ACHN (cell line): Measurements from ENCODE around the gene HMX3.

Experiments used
- DNase-seq: peaks from one replicate; pipeline ENCODE4 v3.0.0-alpha.2; 2015
- in situ Hi-C: cut with HindIII; loops from 2 replicates; pipeline ENCODE4 v1.10.0; 2017; ENCODE audit warnings: low sequenced_read_pairs, low pct_ligation_motif_present, low pct_unique_long_range_greater_than_20kb

Gene HMX3

DNA sequence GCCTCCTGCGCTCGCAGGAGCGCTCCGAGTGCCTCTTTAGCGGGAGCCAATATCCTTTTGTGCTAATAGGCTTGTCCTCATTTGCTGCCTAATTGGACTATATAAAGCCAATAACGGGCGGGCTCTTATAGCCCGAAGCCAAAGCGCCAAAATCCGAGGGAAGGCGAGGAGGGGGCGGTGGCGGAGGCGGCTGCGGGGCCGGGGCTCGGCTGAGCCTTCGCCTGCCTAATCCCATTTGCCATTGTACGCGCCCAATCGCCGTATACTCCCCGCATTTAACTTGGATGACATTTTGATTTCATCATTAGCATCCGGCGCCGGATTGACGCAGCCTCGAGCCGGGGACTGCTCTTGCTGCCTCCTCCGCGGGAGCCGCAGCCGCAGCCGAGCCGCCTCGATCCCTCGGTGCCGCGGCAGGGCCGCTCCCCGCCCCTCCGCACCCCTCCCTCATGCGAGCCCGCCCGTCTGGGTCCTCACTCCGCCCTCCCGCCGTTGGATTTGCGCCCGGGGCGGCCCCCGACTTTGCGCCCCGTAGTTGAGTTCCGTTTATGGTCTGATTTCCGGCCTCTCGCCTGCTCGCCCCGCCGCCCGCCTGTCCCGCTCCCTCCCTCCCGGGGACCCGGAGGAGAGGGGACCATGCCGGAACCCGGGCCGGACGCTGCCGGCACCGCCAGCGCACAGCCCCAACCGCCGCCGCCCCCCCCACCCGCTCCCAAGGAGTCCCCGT lies at the start of gene HMX3:
Gene HMX3, plus strand, starts transcription at position 556 of the 727 bp plus-strand sequence. Its CDS starts 81 bp downstream, at position 637.
- in situ Hi-C loops, result no loop called here
- DNase-seq, result no peak

DNA sequence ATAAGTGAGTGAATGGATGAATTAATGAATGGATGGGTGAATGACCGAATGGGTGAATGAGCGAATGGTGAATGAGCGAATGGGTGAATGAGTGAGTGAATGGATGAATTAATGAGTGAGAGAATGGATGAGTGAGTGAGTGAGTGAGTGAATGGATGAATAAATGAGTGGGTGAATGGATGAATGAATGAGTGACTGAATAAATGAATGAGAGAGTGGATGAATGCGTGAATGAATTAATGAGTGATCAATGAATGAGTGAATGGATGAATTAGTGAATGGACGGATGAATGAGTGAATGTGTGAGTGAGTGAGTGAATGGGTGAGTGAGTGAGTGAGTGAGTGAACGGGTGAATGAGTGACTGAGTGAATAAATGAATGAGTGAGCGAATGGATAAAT lies 49.5 kb upstream of the HMX3 start:
- in situ Hi-C loops, result no loop called here
- DNase-seq, result no peak

GRCh38 chr10:123087348-123087747 lies 48.4 kb upstream of the HMX3 start:
- in situ Hi-C loops, result no loop called here
- DNase-seq, result no peak

GRCh38 chr10:123087786-123088185 lies 48.0 kb upstream of the HMX3 start:
- no peak for DNase-seq
- in situ Hi-C loops, result no loop called here

DNA sequence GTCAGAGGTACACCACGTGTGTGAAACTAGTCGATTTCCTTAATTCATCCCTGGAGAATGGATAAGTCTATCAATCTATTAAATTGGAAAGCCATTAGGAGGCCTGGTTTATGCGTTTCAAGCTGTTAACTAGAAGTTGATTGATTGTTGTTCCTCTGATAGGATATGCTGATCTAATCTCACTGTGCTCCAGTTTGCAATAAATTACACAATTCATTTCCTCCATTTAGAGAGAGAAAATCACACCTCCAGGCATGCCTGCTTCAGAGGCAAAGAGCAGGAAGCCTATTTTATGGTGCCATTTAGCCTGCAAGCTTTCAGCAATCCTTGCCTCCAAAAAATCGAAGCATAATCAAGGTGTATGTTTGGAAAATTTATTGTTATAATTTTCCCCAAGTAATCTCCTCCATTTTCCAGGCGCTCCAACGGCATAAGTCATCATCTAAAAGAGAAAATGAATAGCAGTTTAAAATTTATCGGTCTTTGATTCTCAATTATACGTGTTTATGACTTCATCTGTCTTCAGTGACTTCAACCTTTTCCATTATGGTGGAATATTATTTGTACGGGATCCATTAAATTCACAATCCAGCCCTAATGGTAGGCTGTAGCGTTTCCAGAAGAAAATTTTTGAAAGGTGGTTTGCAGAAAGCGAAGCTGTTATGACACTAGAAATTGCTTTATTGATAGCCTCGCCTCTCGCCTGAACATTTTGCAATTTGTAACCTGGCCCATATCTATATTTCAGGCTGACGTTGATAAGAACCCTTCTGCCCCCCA lies 42.9 kb upstream of the HMX3 start:
- no peak for DNase-seq
- in situ Hi-C loops, result no loop called here

DNA sequence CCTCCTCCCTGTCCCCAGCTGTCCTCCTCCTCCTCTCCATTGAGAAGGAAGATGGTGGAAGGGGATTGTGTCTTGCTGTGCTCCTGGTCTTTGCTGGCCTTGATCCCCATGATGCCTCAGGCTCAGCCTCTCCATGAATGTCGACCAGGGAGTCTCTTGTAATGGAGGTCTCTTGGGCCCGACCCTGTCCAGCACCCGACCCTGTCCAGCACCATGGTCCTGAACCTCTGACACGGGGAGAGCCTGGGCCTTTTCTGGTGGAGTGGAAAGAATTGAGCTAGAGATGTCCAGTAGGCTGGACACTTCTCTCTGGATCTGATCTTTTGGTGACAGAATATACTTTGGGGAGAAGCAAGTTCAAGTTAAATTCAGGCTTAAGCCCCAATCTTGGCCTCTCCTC lies 42.3 kb upstream of the HMX3 start:
- in situ Hi-C loops, result no loop called here
- DNase-seq, result no peak

GRCh38 chr10:123096452-123096851 lies 39.3 kb upstream of the HMX3 start:
- in situ Hi-C loops, result no loop called here
- no peak for DNase-seq

- in situ Hi-C loops, result no loop called here
- DNase-seq, result no peak
Measured at GRCh38 chr10:123097039-123097438, 38.7 kb upstream of the HMX3 start.

- in situ Hi-C loops, result no loop called here
- DNase-seq, result no peak
Measured at GRCh38 chr10:123100030-123100762, 35.6 kb upstream of the HMX3 start.

- DNase-seq, result no peak
- in situ Hi-C loops, result no loop called here
Measured at GRCh38 chr10:123101872-123102271, 33.9 kb upstream of the HMX3 start.

- in situ Hi-C loops, result no loop called here
- DNase-seq, result no peak
Measured at GRCh38 chr10:123102673-123103072, 33.1 kb upstream of the HMX3 start.

DNA sequence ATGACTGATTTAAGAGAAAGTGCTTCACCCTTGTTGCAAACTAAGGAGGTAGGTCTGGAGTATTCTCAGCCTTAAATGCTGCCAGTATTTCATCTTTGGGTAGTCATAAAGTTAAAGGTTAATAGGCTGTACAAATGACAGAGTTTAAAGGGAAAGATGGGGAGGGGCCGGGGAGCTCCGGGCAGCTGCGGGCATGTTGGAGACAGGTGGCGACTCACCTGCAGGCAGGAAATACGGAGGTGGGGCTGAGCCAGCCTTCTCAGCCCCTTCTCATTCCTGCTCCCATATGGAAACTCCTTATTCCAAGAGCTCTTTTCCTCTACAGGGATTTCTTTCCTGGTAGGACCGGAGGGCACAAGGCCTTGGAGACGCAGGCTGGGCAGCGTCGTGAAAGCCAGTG lies 31.8 kb upstream of the HMX3 start:
- in situ Hi-C loops, result no loop called here

DNA sequence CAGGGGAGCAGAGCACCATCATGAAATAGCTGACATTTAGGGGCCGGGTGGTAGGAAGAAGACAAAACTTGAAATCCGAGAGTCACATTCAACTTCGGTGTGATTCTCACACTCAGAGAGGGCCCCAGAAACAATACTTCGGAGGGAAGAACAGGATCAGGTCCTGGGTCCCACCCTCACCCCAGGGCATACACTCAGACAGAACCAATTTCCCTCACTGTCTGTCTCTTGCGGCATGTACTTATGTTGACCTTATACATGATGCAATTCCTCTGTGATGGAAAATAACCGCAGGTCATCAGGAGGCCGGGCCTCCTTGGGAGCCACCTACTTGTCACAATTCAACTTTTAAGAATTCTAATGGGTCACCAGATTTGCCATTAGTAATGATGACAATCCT lies 26.3 kb upstream of the HMX3 start:
- DNase-seq, result no peak
- in situ Hi-C loops, result no loop called here

More for the DNA sequence above, 31.8 kb upstream of the HMX3 start:
- DNase-seq, result no peak

DNA sequence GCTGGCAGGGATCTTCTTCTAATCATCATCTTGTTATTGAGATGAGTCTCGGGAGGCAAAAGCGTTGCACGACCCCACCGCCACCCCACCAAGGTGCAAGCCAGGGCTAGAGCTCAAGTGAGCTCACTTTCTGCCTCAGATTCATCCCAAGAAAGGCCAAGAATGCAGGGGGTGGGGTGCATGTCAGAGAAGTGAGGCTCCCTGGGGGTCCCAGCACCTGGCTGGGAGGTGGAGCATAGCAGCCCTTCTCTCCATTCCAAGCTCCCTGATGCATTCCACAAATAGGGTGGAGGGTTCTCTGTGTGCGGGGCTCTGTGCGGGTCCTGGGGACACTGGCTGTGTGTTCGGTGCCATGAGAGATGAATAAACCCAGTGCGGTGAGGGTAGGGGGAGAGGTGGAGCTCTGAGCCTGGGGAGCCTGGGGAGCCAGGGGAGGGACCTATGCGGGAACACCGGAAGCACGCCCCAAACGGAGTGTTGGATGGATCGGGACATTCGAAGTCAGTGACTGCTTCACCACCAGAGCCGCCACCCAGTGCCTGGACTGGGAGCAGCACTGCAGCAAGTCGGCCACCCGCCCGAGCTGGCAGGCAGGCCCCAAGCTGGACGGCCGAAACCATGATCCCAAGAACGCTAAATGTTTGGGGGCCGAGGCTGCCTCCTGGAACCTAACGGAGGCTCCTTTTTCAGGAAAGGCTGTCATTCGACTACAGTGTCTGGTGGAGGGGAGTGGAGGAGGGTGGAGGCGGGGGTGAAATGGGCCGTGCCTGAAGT lies 17.9 kb upstream of the HMX3 start:
- DNase-seq, result no peak
- in situ Hi-C loops, result no loop called here

DNA sequence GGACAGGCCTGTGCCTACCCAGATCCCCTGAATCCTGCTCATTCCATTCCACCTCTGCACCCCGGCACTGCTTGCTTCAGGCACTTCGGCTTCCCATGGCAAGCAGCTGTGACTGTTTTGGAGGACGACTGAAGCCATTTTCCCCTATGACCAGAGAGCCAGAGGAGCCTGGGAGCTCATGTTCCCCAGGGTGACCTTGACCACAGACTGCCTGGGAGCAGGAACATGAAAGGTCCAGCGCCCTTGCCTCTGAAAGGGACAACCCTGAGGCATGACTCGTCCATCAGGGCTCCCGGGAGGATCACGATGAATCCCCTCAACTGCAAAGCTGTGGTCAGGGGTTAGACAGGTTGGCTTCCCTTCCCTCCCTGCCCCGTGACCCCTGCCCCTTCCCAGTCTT lies 16.7 kb upstream of the HMX3 start:
- in situ Hi-C loops, result no loop called here
- DNase-seq, result no peak

DNA sequence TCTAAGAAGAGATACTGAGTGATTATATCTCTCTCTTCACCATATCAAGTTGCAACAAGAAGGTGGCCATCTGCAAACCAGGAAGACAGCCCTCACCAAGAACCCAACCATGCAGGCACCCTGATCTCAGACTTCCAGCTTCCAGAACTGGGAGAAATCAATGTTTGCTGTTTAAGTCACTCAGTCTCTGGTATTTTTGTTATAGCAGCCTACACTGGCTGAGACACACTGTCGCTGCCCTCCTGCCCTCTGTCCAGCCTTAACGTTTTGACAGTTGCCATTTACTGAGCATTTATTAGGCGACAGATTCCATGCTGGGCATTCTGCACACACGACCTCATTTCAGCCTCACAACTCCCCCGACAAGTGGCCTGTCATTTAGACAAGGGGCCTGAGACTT lies 9.5 kb upstream of the HMX3 start:
- no peak for DNase-seq
- in situ Hi-C loops, result no loop called here

- in situ Hi-C loops, result no loop called here
Measured at GRCh38 chr10:123129618-123130271, 6.0 kb upstream of the HMX3 start.

More at GRCh38 chr10:123129618-123130271, 6.0 kb upstream of the HMX3 start:
- DNase-seq, result no peak
